GM13976 (cell line): ENCODE results near the gene BAHD1.

Experiments
- DNase-seq: peaks from one replicate; pipeline ENCODE4 v3.0.0; 2012; ENCODE audit warnings: low spot score
- CTCF ChIP-seq: IDR thresholded peaks from 2 replicates; pipeline ENCODE4 v1.5.1; 2012; ENCODE audit warnings: borderline replicate concordance, mild to moderate bottlenecking; ENCODE audit not compliant: insufficient read depth; ENCODE audit errors: extremely low read depth, missing control alignments, control extremely low read depth
- in situ Hi-C: fragments of 300-500 bp; cut with MboI; formaldehyde crosslinking; loops from one replicate; pipeline ENCODE4 v1.12.0; 2022; ENCODE audit warnings: low sequenced_read_pairs, mixed read lengths, inconsistent platforms; ENCODE audit not compliant: unreplicated experiment

BAHD1 gene

GRCh38 chr15:40493089-40493840 is 52.5 kb downstream of the BAHD1 start:
- no peak for DNase-seq
- in situ Hi-C loops, result no loop called here
- TF ChIP-seq CTCF, result no peak

- TF ChIP-seq CTCF, result no peak
- DNase-seq, result no peak
- in situ Hi-C loops, result no loop called here
These were observed 54.8 kb downstream of the BAHD1 start for GRCh38 chr15:40495516-40495915.

GRCh38 chr15:40498418-40498817 is 57.7 kb downstream of the BAHD1 start:
- TF ChIP-seq CTCF, result no peak
- no peak for DNase-seq
- in situ Hi-C loops, result no loop called here

- TF ChIP-seq CTCF, result no peak
- DNase-seq, result no peak
- in situ Hi-C loops, result no loop called here
These were observed 58.1 kb downstream of the BAHD1 start for GRCh38 chr15:40498891-40499290.

GRCh38 chr15:40499931-40500330 is 59.2 kb downstream of the BAHD1 start:
- TF ChIP-seq CTCF, result no peak
- in situ Hi-C loops, result no loop called here
- DNase-seq, result no peak

GRCh38 chr15:40500568-40501330 is 60.0 kb downstream of the BAHD1 start:
- no peak for TF ChIP-seq CTCF
- DNase-seq, result no peak
- in situ Hi-C loops, result no loop called here

GRCh38 chr15:40501487-40501886 is 60.7 kb downstream of the BAHD1 start:
- no peak for DNase-seq
- in situ Hi-C loops, result no loop called here
- no peak for TF ChIP-seq CTCF
